ENCODE measurements around the gene EFTUD2.
"Not testable (repeated sequence)": the region's sequence is repeated elsewhere in the genome, so short reads cannot be mapped to it uniquely, and the experiment has no call there.

Gene EFTUD2

GRCh38 chr17:44808656-44809388 is 90.4 kb downstream of the EFTUD2 start:
- not testable (repeated sequence) for DNase-seq (ENCODE audit: low spot score)

GRCh38 chr17:44808156-44808555 is 91.1 kb downstream of the EFTUD2 start:
- DNase-seq (ENCODE audit: low spot score), result no peak

GRCh38 chr17:44807817-44808155 is 91.5 kb downstream of the EFTUD2 start:
- DNase-seq (ENCODE audit: low spot score), result no peak

- no peak for DNase-seq (ENCODE audit: low spot score)
Measured at GRCh38 chr17:44807093-44807816, 92.0 kb downstream of the EFTUD2 start.

GRCh38 chr17:44804302-44805089 is 94.7 kb downstream of the EFTUD2 start:
- peak; percentile 60 for DNase-seq (ENCODE audit: low spot score)

- DNase-seq (ENCODE audit: low spot score), result no peak
Measured at GRCh38 chr17:44801880-44802279, 97.4 kb downstream of the EFTUD2 start.
